ENCODE data around the gene SDC1.

GRCh38 chr2:20165677-20166509, 59.0 kb downstream of the SDC1 start:
- TF ChIP-seq CTCF (conservative IDR thresholded peaks at IDR 0.05 in 1 of 2, IDR thresholded peaks at IDR 0.05 in 1 of 2; ENCODE audit: extremely low read depth in 1 of 2, insufficient read depth in 1 of 2, low read depth in 1 of 2, low read length in 2 of 2) (no peak), EZH2 (IDR thresholded peaks at IDR 0.05; ENCODE audit: borderline replicate concordance, low read length) (no peak)

Measured in mammary epithelial cell (primary cell).